Esophagus mucosa (tissue), 1 donor: Measurements from ENCODE around the gene FGD2. TPM values are rescaled to one million over a fixed set of nuclear protein-coding genes. Genes with fewer than 3 reads are reported as not detected.
A peak's percentile ranks its signal among the peaks of the same experiment; 100 is the strongest.
"Not testable (repeated sequence)": the region's sequence is repeated elsewhere in the genome, so short reads cannot be mapped to it uniquely, and the experiment has no call there.

Source experiments
- ATAC-seq: fragments of 200-7000 bp; cut with Tn5 transposase; one replicate; pipeline ENCODE4 v1.9.1; 2020
- total RNA-seq: library from RNA; stranded (reverse); gene quantifications from one replicate; pipeline ENCODE4 v1.2.4, GENCODE V29; 2023
- donor health status: DM: yes; HTN: yes; CAD: no.

The FGD2 gene
- total RNA-seq, 1 donor from 2014 or later = 9.8 TPM

GRCh38 chr6:37039958-37040357, 34.5 kb downstream of the FGD2 start:
- peak; percentile 18 for ATAC-seq

GRCh38 chr6:37041521-37041920, 36.1 kb downstream of the FGD2 start:
- ATAC-seq = no peak

- ATAC-seq = no peak
Observed at GRCh38 chr6:37042150-37042549, 36.7 kb downstream of the FGD2 start.

- ATAC-seq = not testable (repeated sequence)
Observed at GRCh38 chr6:37043091-37043490, 37.6 kb downstream of the FGD2 start.

- ATAC-seq = no peak
Observed at GRCh38 chr6:37047346-37047688, 41.9 kb downstream of the FGD2 start.

GRCh38 chr6:37047689-37048402, 42.4 kb downstream of the FGD2 start:
- ATAC-seq = no peak

GRCh38 chr6:37048403-37048850, 43.0 kb downstream of the FGD2 start:
- ATAC-seq = no peak

GRCh38 chr6:37048851-37049757, 43.6 kb downstream of the FGD2 start:
- peak; percentile 70 for ATAC-seq

GRCh38 chr6:37049758-37050044, 44.2 kb downstream of the FGD2 start:
- no peak for ATAC-seq

GRCh38 chr6:37050045-37050853, 44.8 kb downstream of the FGD2 start:
- ATAC-seq = peak; percentile 15

- ATAC-seq = no peak
Observed at GRCh38 chr6:37050854-37051137, 45.3 kb downstream of the FGD2 start.

GRCh38 chr6:37051138-37052026, 45.9 kb downstream of the FGD2 start:
- ATAC-seq = peak; percentile 53

- ATAC-seq = no peak
Observed at GRCh38 chr6:37052027-37052628, 46.7 kb downstream of the FGD2 start.

GRCh38 chr6:37053683-37054082, 48.2 kb downstream of the FGD2 start:
- ATAC-seq = no peak

- ATAC-seq = no peak
Observed at GRCh38 chr6:37054171-37054570, 48.7 kb downstream of the FGD2 start.

GRCh38 chr6:37054580-37054979, 49.1 kb downstream of the FGD2 start:
- no peak for ATAC-seq

GRCh38 chr6:37056112-37056403, 50.6 kb downstream of the FGD2 start:
- peak; percentile 54 for ATAC-seq

- ATAC-seq = peak; percentile 89
Observed at GRCh38 chr6:37056439-37057127, 51.1 kb downstream of the FGD2 start.

- ATAC-seq = no peak
Observed at GRCh38 chr6:37057128-37057471, 51.6 kb downstream of the FGD2 start.

- ATAC-seq = no peak
Observed at GRCh38 chr6:37057678-37058077, 52.2 kb downstream of the FGD2 start.

GRCh38 chr6:37058084-37058586, 52.7 kb downstream of the FGD2 start:
- ATAC-seq = no peak

GRCh38 chr6:37058984-37059343, 53.5 kb downstream of the FGD2 start:
- ATAC-seq = not testable (repeated sequence)
